GM12878 (cell line): ENCODE data around the gene SGIP1. TPM values are rescaled to one million over a fixed set of nuclear protein-coding genes. Genes with fewer than 3 reads are reported as not detected.

ENCODE experiments used
- BCLAF1 ChIP-seq: fragments of 450-650 bp; IDR thresholded peaks from 2 replicates; pipeline ENCODE4 v1.6.1; 2017; ENCODE audit warnings: antibody characterized with exemption, mild to moderate bottlenecking, moderate library complexity
- EP300 ChIP-seq, 2 experiments: fragments of 150-350 bp in 1 of 2; IDR thresholded peaks; 2 replicates each; pipeline ENCODE4 v1.6.1; 2011 to 2012; ENCODE audit warnings: low read depth in 2 of 2, low read length in 2 of 2, borderline replicate concordance in 1 of 2, improper control_type of control experiment in 1 of 2, inconsistent platforms in 1 of 2; ENCODE audit not compliant: control insufficient read depth in 1 of 2
- FOXK2 ChIP-seq: fragments of 450-650 bp; IDR thresholded peaks from 2 replicates; pipeline ENCODE4 v1.6.1; 2017; ENCODE audit warnings: mild to moderate bottlenecking, moderate library complexity
- FOXM1 ChIP-seq: IDR thresholded peaks from 2 replicates; pipeline ENCODE4 v1.6.1; 2012; ENCODE audit warnings: low read depth, mild to moderate bottlenecking, inconsistent platforms, low read length, moderate library complexity
- PAX8 ChIP-seq: fragments of 450-650 bp; IDR thresholded peaks from 2 replicates; pipeline ENCODE4 v1.6.1; 2017; ENCODE audit warnings: mild to moderate bottlenecking, moderate library complexity
- POLR2AphosphoS2 ChIP-seq: IDR thresholded peaks from 2 replicates; pipeline ENCODE4 v1.6.1; 2011; ENCODE audit warnings: low read depth, mild to moderate bottlenecking, low read length, improper control_type of control experiment, moderate library complexity
- SIX5 ChIP-seq: IDR thresholded peaks from 2 replicates; pipeline ENCODE4 v1.6.1; 2011; ENCODE audit warnings: mild to moderate bottlenecking, low read depth, low read length, moderate library complexity; ENCODE audit not compliant: severe bottlenecking
- STAT1 ChIP-seq: fragments of 450-650 bp; conservative IDR thresholded peaks from 2 replicates; pipeline ENCODE4 v1.6.1; 2014; ENCODE audit warnings: antibody characterized with exemption, mild to moderate bottlenecking
- SUZ12 ChIP-seq: fragments of 200-600 bp; sonication (generic); IDR thresholded peaks from one replicate; pipeline ENCODE4 v1.6.1; 2018; ENCODE audit warnings: antibody characterized with exemption, mild to moderate bottlenecking; ENCODE audit not compliant: unreplicated experiment
- polyA plus RNA-seq, 11 experiments: library from polyadenylated mRNA; depleted of rRNA in 4 of 11; unstranded in 6 of 11; stranded (reverse) in 5 of 11; fragments of >200 nt; fragmentation: Nextera tagmentation in 4 of 11; fragmentation: Illumina TruSeq in 1 of 11; extraction: Ambion mirVana in 4 of 11; extraction: Trizol in 1 of 11; gene quantifications; 1 replicate in 1 of 11; 2 replicates in 10 of 11; pipeline versions ENCODE4 v1.2.1 to v1.2.3, GENCODE V29; 2011 to 2016; ENCODE audit warnings: inconsistent platforms in 2 of 11, missing spikeins in 2 of 11, low read depth in 1 of 11
- total RNA-seq, 4 experiments: library from RNA; depleted of rRNA in 3 of 4; stranded (reverse); fragments of >200 nt in 3 of 4; fragmentation: Illumina TruSeq in 1 of 4; extraction: Trizol in 1 of 4; gene quantifications; 2 replicates each; pipeline versions ENCODE4 v1.2.1 to v1.2.3, GENCODE V29; 2013 to 2021
- TF ChIP-seq, protein P1 (sequence below): IDR thresholded peaks from 2 replicates; pipeline ENCODE4 v1.6.1; 2011; ENCODE audit warnings: borderline replicate concordance, low read depth, mild to moderate bottlenecking, moderate library complexity, mixed read lengths, low read length; ENCODE audit not compliant: insufficient read depth; ENCODE audit errors: extremely low read length
- TF ChIP-seq, protein P2 (sequence below): fragments of 450-650 bp; IDR thresholded peaks from 2 replicates; pipeline ENCODE4 v1.6.1; 2016; ENCODE audit warnings: mild to moderate bottlenecking, moderate library complexity, borderline replicate concordance

The SGIP1 gene
- total and polyA plus RNA-seq, 10 of the 15 experiments (the other 5 are each of a cell fraction or from before 2014, with no cell fraction given), result 0.15 TPM; not detected in 9

DNA sequence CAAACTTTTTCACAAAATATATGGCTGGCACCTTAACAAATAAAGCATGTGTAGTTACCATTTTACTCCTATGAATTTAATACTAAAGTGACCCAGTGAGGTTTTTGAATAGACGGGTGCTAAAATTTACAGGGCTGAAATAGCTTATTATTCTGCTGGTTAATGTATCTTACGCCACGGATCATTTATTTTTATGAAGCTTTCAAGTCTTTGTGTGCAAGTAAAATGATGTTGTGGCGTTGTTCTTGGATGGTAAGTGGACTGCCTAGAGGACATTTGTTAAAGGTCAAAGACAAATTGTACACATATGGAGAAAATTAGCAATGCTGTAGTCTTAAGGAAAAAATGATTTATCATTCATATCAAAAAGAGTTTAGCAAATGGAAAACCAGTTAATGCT, 244.3 kb downstream of the SGIP1 start (continued):
- TF ChIP-seq, protein P1, sequence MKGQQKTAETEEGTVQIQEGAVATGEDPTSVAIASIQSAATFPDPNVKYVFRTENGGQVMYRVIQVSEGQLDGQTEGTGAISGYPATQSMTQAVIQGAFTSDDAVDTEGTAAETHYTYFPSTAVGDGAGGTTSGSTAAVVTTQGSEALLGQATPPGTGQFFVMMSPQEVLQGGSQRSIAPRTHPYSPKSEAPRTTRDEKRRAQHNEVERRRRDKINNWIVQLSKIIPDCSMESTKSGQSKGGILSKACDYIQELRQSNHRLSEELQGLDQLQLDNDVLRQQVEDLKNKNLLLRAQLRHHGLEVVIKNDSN, result no peak
- no peak for TF ChIP-seq POLR2AphosphoS2
- TF ChIP-seq, protein P2, sequence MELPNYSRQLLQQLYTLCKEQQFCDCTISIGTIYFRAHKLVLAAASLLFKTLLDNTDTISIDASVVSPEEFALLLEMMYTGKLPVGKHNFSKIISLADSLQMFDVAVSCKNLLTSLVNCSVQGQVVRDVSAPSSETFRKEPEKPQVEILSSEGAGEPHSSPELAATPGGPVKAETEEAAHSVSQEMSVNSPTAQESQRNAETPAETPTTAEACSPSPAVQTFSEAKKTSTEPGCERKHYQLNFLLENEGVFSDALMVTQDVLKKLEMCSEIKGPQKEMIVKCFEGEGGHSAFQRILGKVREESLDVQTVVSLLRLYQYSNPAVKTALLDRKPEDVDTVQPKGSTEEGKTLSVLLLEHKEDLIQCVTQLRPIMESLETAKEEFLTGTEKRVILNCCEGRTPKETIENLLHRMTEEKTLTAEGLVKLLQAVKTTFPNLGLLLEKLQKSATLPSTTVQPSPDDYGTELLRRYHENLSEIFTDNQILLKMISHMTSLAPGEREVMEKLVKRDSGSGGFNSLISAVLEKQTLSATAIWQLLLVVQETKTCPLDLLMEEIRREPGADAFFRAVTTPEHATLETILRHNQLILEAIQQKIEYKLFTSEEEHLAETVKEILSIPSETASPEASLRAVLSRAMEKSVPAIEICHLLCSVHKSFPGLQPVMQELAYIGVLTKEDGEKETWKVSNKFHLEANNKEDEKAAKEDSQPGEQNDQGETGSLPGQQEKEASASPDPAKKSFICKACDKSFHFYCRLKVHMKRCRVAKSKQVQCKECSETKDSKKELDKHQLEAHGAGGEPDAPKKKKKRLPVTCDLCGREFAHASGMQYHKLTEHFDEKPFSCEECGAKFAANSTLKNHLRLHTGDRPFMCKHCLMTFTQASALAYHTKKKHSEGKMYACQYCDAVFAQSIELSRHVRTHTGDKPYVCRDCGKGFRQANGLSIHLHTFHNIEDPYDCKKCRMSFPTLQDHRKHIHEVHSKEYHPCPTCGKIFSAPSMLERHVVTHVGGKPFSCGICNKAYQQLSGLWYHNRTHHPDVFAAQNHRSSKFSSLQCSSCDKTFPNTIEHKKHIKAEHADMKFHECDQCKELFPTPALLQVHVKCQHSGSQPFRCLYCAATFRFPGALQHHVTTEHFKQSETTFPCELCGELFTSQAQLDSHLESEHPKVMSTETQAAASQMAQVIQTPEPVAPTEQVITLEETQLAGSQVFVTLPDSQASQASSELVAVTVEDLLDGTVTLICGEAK, result no peak
- TF ChIP-seq SUZ12, result no peak
- TF ChIP-seq EP300 (IDR thresholded peaks at IDR 0.05; ENCODE audit: borderline replicate concordance in 1 of 2, control insufficient read depth in 1 of 2, low read depth in 2 of 2, low read length in 2 of 2), result no peak
- TF ChIP-seq FOXK2, result no peak
- no peak for TF ChIP-seq PAX8
- TF ChIP-seq BCLAF1, result no peak
- TF ChIP-seq FOXM1, result no peak
- TF ChIP-seq SIX5, result no peak
- TF ChIP-seq STAT1, result no peak
